Activated CD8-positive, alpha-beta T cell treated with anti-CD3 and anti-CD28 coated beads for 36 hours (primary cell): ENCODE measurements around the gene RASGRF2. TPM values are rescaled to one million over a fixed set of nuclear protein-coding genes. Genes with fewer than 3 reads are reported as not detected.

ENCODE experiments used
- ATAC-seq: fragments of 200-7000 bp; cut with Tn5 transposase; one replicate; pipeline ENCODE4 v1.10.0; 2021; ENCODE audit warnings: mild to moderate bottlenecking, moderate library complexity
- CTCF ChIA-PET: fragments of 350-600 bp; sonication (Branson Sonifier 250); formaldehyde crosslinking; loops from one replicate; lab custom pipeline; 2021; ENCODE audit warnings: antibody characterized with exemption; lab: Charles Lee
- POLR2A ChIA-PET: fragments of 350-600 bp; sonication (Branson Sonifier 250); formaldehyde crosslinking; loops from one replicate; lab custom pipeline; 2021; ENCODE audit warnings: antibody characterized with exemption; lab: Charles Lee
- DNase-seq: peaks from one replicate; pipeline ENCODE4 v3.0.0-alpha.2; 2020
- H3K27ac Mint-ChIP-seq: one replicate; pipeline ENCODE4 v1.8.0; 2021; ENCODE audit warnings: mild to moderate bottlenecking, mixed read lengths
- H3K27me3 Mint-ChIP-seq: one replicate; pipeline ENCODE4 v1.8.0; 2021; ENCODE audit warnings: mixed read lengths
- H3K36me3 Mint-ChIP-seq: one replicate; pipeline ENCODE4 v1.8.0; 2021; ENCODE audit warnings: low read depth, mixed read lengths
- H3K4me1 Mint-ChIP-seq: one replicate; pipeline ENCODE4 v1.8.0; 2021; ENCODE audit warnings: low read depth, mixed read lengths
- H3K4me3 Mint-ChIP-seq: one replicate; pipeline ENCODE4 v1.8.0; 2021; ENCODE audit warnings: mild to moderate bottlenecking, moderate library complexity, mixed read lengths
- H3K9me3 Mint-ChIP-seq: one replicate; pipeline ENCODE4 v1.8.0; 2021; ENCODE audit warnings: mixed read lengths
- intact Hi-C: fragments of 100-400 bp; cut with micrococcal nuclease; formaldehyde crosslinking; loops from one replicate; pipeline ENCODE4 v1.10.0; 2022
- total RNA-seq, 2 experiments: library from RNA; stranded (reverse); gene quantifications; one replicate each; pipeline ENCODE4 v1.2.3, GENCODE V29; 2021
- TF ChIP-seq, protein P1 (sequence below): fragments of 200-600 bp; IDR thresholded peaks from one replicate; pipeline ENCODE4 v1.8.0; 2022; ENCODE audit warnings: antibody characterized with exemption, mild to moderate bottlenecking

The RASGRF2 gene
- total RNA-seq, 2 experiments from 2014 or later, result 14.9 to 15.8 TPM

DNA sequence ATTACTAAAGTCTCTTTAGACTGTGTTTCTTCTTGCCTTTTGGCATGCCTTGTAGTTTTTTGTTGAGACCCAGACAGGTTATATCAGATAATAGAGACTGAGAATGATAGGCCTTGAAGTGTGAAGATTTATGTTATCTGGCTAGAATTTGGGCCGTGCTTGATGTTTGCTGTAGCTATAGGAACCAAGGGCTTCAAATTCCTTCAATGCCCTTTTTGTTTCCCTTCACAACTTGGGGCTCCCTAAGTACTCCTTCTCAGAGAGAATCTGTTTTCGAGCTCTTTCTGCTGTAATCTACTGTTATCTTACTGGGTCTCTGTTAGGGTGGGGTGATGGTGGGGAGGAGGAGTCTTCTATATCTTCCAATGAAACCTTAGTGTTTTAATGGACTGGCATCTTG is 177.7 kb downstream of the RASGRF2 start:
- ChIA-PET CTCF (interaction anchor here (1.1 kb wide), 1 partner anchor 30 kb away, joined by 3 read pairs; no protein-coding TSS in a partner anchor), POLR2A (no interaction called here)
- Mint-ChIP-seq H3K27ac (no peak overlapping the region), H3K4me3 (no peak overlapping the region), H3K27me3 (no peaks in the 10 kb centered on the region), H3K9me3 (no peaks in the 10 kb centered on the region), H3K4me1 (peaks cover 2% of the 10 kb centered on the region), H3K36me3 (peaks cover 28% of the 10 kb centered on the region)
- ATAC-seq (no peak), DNase-seq (no peak)
- intact Hi-C loops, result no loop called here
- TF ChIP-seq, protein P1, sequence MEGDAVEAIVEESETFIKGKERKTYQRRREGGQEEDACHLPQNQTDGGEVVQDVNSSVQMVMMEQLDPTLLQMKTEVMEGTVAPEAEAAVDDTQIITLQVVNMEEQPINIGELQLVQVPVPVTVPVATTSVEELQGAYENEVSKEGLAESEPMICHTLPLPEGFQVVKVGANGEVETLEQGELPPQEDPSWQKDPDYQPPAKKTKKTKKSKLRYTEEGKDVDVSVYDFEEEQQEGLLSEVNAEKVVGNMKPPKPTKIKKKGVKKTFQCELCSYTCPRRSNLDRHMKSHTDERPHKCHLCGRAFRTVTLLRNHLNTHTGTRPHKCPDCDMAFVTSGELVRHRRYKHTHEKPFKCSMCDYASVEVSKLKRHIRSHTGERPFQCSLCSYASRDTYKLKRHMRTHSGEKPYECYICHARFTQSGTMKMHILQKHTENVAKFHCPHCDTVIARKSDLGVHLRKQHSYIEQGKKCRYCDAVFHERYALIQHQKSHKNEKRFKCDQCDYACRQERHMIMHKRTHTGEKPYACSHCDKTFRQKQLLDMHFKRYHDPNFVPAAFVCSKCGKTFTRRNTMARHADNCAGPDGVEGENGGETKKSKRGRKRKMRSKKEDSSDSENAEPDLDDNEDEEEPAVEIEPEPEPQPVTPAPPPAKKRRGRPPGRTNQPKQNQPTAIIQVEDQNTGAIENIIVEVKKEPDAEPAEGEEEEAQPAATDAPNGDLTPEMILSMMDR, result no peak

DNA sequence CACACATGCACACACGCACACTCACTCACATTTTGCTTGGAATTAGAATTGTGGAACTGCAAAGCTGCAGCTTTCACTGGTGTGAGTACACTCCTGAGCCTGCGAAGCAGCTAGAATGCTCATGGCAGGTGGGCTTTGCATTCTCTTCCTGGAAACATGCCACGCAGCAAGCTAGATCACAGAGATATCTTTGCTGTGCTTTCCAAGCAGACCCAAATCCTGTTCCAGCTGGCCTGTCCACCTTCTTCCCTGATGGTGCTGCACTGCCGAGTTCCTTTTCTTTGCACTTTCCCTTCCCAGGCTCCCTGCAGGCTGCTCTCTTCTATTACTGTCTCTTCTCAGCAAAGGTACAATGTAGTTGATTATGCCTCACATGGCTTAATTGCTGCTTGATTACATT is 180.3 kb downstream of the RASGRF2 start:
- no peaks in the 10 kb centered on the region for H3K27me3 Mint-ChIP-seq
- peaks cover 5% of the 10 kb centered on the region for H3K4me1 Mint-ChIP-seq
- H3K36me3 Mint-ChIP-seq, result peaks cover 16% of the 10 kb centered on the region
- DNase-seq (no peak), ATAC-seq (no peak)
- no peak overlapping the region for H3K27ac Mint-ChIP-seq
- TF ChIP-seq, protein P1, result no peak
- no peak overlapping the region for H3K4me3 Mint-ChIP-seq
- intact Hi-C loops, result no loop called here
- ChIA-PET CTCF (no interaction called here), POLR2A (no interaction called here)
- H3K9me3 Mint-ChIP-seq, result no peaks in the 10 kb centered on the region

DNA sequence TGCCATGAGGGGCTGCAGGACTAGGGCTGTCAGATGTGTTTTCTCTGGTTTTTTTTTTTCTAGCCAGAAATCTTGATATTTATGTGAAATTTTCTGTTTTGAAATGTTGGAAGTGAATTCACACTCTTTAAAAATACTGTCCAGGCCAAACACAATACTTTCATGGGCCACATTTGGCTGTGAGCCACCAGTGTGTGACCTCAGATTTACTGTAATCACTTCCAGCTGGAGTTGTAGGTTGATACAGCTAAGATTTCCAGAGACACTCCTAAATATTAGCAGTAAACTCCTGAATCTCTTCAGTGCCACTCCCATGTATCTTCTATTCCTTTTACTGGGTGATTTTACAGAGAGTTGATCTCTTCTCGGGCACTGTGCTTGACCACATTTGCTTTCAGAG is 180.8 kb downstream of the RASGRF2 start:
- Mint-ChIP-seq H3K4me3 (no peak overlapping the region), H3K4me1 (peaks cover 5% of the 10 kb centered on the region), H3K9me3 (no peaks in the 10 kb centered on the region), H3K27ac (no peak overlapping the region), H3K27me3 (no peaks in the 10 kb centered on the region), H3K36me3 (peaks cover 14% of the 10 kb centered on the region)
- CTCF ChIA-PET, result no interaction called here
- POLR2A ChIA-PET, result no interaction called here
- intact Hi-C loops, result no loop called here
- DNase-seq (no peak), ATAC-seq (no peak)
- TF ChIP-seq, protein P1, result no peak

DNA sequence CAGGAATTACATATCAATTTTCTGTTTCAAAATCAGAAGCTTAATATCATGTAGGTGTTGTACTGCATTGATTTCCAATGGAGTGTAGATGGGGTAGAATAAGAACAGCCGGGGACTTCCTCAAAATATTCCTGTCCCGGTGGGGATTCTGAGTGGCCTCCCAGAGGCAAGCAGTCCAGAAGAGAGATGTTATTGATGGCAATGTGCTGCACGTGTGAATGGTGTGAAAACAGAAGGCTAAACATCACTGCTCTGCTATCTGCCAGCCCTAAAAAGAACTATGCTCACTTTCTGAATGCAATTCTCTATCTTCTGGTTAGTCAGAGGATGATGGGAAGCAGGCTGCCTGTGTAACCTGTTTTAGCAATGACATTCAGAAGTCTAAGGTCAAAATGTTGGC is 181.9 kb downstream of the RASGRF2 start:
- Mint-ChIP-seq H3K36me3 (peaks cover 9% of the 10 kb centered on the region), H3K27ac (no peak overlapping the region), H3K27me3 (no peaks in the 10 kb centered on the region), H3K9me3 (no peaks in the 10 kb centered on the region), H3K4me1 (peaks cover 5% of the 10 kb centered on the region), H3K4me3 (no peak overlapping the region)
- TF ChIP-seq, protein P1, result no peak
- no peak for ATAC-seq
- intact Hi-C loops, result no loop called here
- POLR2A ChIA-PET, result no interaction called here
- CTCF ChIA-PET, result no interaction called here
- DNase-seq, result no peak

- Mint-ChIP-seq H3K4me1 (peaks cover 10% of the 10 kb centered on the region), H3K27me3 (no peaks in the 10 kb centered on the region), H3K4me3 (no peak overlapping the region), H3K27ac (no peak overlapping the region), H3K36me3 (peaks cover 3% of the 10 kb centered on the region), H3K9me3 (no peaks in the 10 kb centered on the region)
- ATAC-seq (no peak), DNase-seq (no peak)
- POLR2A ChIA-PET, result no interaction called here
- intact Hi-C loops, result no loop called here
- TF ChIP-seq, protein P1, result no peak
- CTCF ChIA-PET, result interaction anchor here (1.3 to 2.2 kb wide), 5 partner anchors 10 to 50 kb away, joined by 3 to 7 read pairs (median 4); no protein-coding TSS in a partner anchor
These were observed 185.3 kb downstream of the RASGRF2 start for GRCh38 chr5:81145329-81145935.
